ENCODE results near the gene DNAJB12. TPM values are rescaled to one million over a fixed set of nuclear protein-coding genes. Genes with fewer than 3 reads are reported as not detected.
"Not testable (repeated sequence)": the region's sequence is repeated elsewhere in the genome, so short reads cannot be mapped to it uniquely, and the experiment has no call there.

The DNAJB12 gene
- total RNA-seq, 1 donor from 2014 or later, result 37.7 TPM

- DNase-seq (ENCODE audit: low spot score), result peak; percentile 95
These were observed 57.4 kb downstream of the DNAJB12 start for GRCh38 chr10:72297281-72297804.

GRCh38 chr10:72296829-72297280, 57.9 kb downstream of the DNAJB12 start:
- not testable (repeated sequence) for DNase-seq (ENCODE audit: low spot score)

- no peak for DNase-seq (ENCODE audit: low spot score)
These were observed 59.3 kb downstream of the DNAJB12 start for GRCh38 chr10:72295330-72295910.

- DNase-seq (ENCODE audit: low spot score), result no peak
These were observed 62.5 kb downstream of the DNAJB12 start for GRCh38 chr10:72292223-72292691.

- DNase-seq (ENCODE audit: low spot score), result no peak
These were observed 63.6 kb downstream of the DNAJB12 start for GRCh38 chr10:72291019-72291532.

GRCh38 chr10:72285972-72286521, 68.7 kb downstream of the DNAJB12 start:
- no peak for DNase-seq (ENCODE audit: low spot score)

GRCh38 chr10:72283131-72283530, 71.6 kb downstream of the DNAJB12 start:
- no peak for DNase-seq (ENCODE audit: low spot score)

Other genes with a start within 250 kb of the DNAJB12 start
- 80.9 TPM for gene ANAPC16, start 138.9 kb downstream of the DNAJB12 start, total RNA-seq
- gene ASCC1, start 138.6 kb downstream of the DNAJB12 start, total RNA-seq, result 29.2 TPM
- gene DDIT4, start 81.0 kb downstream of the DNAJB12 start, total RNA-seq, result 236 TPM